Osteocyte (in vitro differentiated cells): ENCODE results near the gene CD8A. TPM values are rescaled to one million over a fixed set of nuclear protein-coding genes. Genes with fewer than 3 reads are reported as not detected.
"Not testable (repeated sequence)": the region's sequence is repeated elsewhere in the genome, so short reads cannot be mapped to it uniquely, and the experiment has no call there.

Experiments used
- DNase-seq: peaks from one replicate; pipeline ENCODE4 v3.0.0; 2021; ENCODE audit warnings: mixed read lengths; ENCODE audit not compliant: unreplicated experiment; ENCODE audit errors: extremely low spot score
- H3K27ac Mint-ChIP-seq: one replicate; pipeline ENCODE4 v1.8.0; 2021; ENCODE audit warnings: mild to moderate bottlenecking, mixed read lengths; ENCODE audit not compliant: unreplicated experiment
- H3K27me3 Mint-ChIP-seq: one replicate; pipeline ENCODE4 v1.8.0; 2021; ENCODE audit warnings: mixed read lengths; ENCODE audit not compliant: unreplicated experiment
- H3K36me3 Mint-ChIP-seq: one replicate; pipeline ENCODE4 v1.8.0; 2021; ENCODE audit warnings: mixed read lengths; ENCODE audit not compliant: unreplicated experiment
- H3K4me1 Mint-ChIP-seq: one replicate; pipeline ENCODE4 v1.8.0; 2021; ENCODE audit warnings: mixed read lengths; ENCODE audit not compliant: unreplicated experiment
- H3K4me3 Mint-ChIP-seq: one replicate; pipeline ENCODE4 v1.8.0; 2021; ENCODE audit warnings: mild to moderate bottlenecking, moderate library complexity, mixed read lengths; ENCODE audit not compliant: unreplicated experiment
- H3K9me3 Mint-ChIP-seq: one replicate; pipeline ENCODE4 v1.8.0; 2021; ENCODE audit warnings: mixed read lengths; ENCODE audit not compliant: unreplicated experiment
- CTCF ChIP-seq: fragments of 200-600 bp; sonication (generic); IDR thresholded peaks from 2 replicates; pipeline ENCODE4 v1.5.0; 2021; ENCODE audit warnings: antibody characterized with exemption, mild to moderate bottlenecking, moderate library complexity
- long read RNA-seq: library from polyadenylated mRNA; unstranded; transcript quantifications from one replicate; pipeline ENCODE4 v2.0.0, GENCODE V29; 2021
- total RNA-seq: library from RNA; stranded (reverse); gene quantifications from 2 replicates; pipeline ENCODE4 v1.2.1, GENCODE V29; 2021

Gene CD8A
- not detected in 2 replicates for total RNA-seq
- long read RNA-seq: 0 reads

- Mint-ChIP-seq H3K36me3 (no peaks in the 10 kb centered on the region), H3K27me3 (peaks cover 83% of the 10 kb centered on the region), H3K9me3 (peaks cover 10% of the 10 kb centered on the region), H3K4me3 (no peak within 1 kb of the TSS), H3K27ac (no peak within 1 kb of the TSS), H3K4me1 (peaks cover 6% of the 10 kb centered on the region)
- no peak for TF ChIP-seq CTCF
- DNase-seq: no peak
Observed at GRCh38 chr2:86790676-86791572, at the start of gene CD8A. Gene CD8A (minus strand): TSS chr2:86790913. CDS start chr2:86790825, 88 bp downstream.

- H3K36me3 Mint-ChIP-seq, DNase-seq, H3K4me3 Mint-ChIP-seq, H3K4me1 Mint-ChIP-seq, H3K27ac Mint-ChIP-seq, H3K9me3 Mint-ChIP-seq: not testable (repeated sequence)
- H3K27me3 Mint-ChIP-seq: peaks cover 12% of the 10 kb centered on the region
Observed at GRCh38 chr2:86839871-86840548, 49.3 kb upstream of the CD8A start.

- peaks cover 13% of the 10 kb centered on the region for H3K27me3 Mint-ChIP-seq
- DNase-seq, H3K4me3 Mint-ChIP-seq, H3K27ac Mint-ChIP-seq, H3K4me1 Mint-ChIP-seq, H3K9me3 Mint-ChIP-seq, H3K36me3 Mint-ChIP-seq: not testable (repeated sequence)
Observed at GRCh38 chr2:86839455-86839854, 48.7 kb upstream of the CD8A start.

GRCh38 chr2:86837714-86838113 is 47.0 kb upstream of the CD8A start:
- peaks cover 13% of the 10 kb centered on the region for H3K27me3 Mint-ChIP-seq
- H3K27ac Mint-ChIP-seq, H3K36me3 Mint-ChIP-seq, H3K4me3 Mint-ChIP-seq, DNase-seq, H3K4me1 Mint-ChIP-seq, H3K9me3 Mint-ChIP-seq: not testable (repeated sequence)

- not testable (repeated sequence) for H3K4me1 Mint-ChIP-seq, DNase-seq, H3K27ac Mint-ChIP-seq
Observed at GRCh38 chr2:86836915-86837695, 46.4 kb upstream of the CD8A start.

GRCh38 chr2:86835548-86835889 is 44.8 kb upstream of the CD8A start:
- not testable (repeated sequence) for H3K36me3 Mint-ChIP-seq, H3K9me3 Mint-ChIP-seq, H3K4me3 Mint-ChIP-seq, H3K27ac Mint-ChIP-seq, H3K4me1 Mint-ChIP-seq, DNase-seq
- peaks cover 18% of the 10 kb centered on the region for H3K27me3 Mint-ChIP-seq

More at GRCh38 chr2:86836915-86837695, 46.4 kb upstream of the CD8A start:
- H3K36me3 Mint-ChIP-seq, H3K9me3 Mint-ChIP-seq: not testable (repeated sequence)
- H3K4me3 Mint-ChIP-seq: peak overlapping the region; percentile 14
- H3K27me3 Mint-ChIP-seq: peaks cover 11% of the 10 kb centered on the region

GRCh38 chr2:86833315-86833714 is 42.6 kb upstream of the CD8A start:
- Mint-ChIP-seq H3K27me3 (peaks cover 27% of the 10 kb centered on the region), H3K36me3 (no peaks in the 10 kb centered on the region), H3K27ac (no peak overlapping the region), H3K9me3 (no peaks in the 10 kb centered on the region), H3K4me3 (no peak overlapping the region), H3K4me1 (peaks cover 4% of the 10 kb centered on the region)
- DNase-seq: no peak
- no peak for TF ChIP-seq CTCF
